DMS153 (cell line): ENCODE measurements around the gene MIB2.
"Not testable (repeated sequence)": the region's sequence is repeated elsewhere in the genome, so short reads cannot be mapped to it uniquely, and the experiment has no call there.

Source experiments
- DNase-seq: peaks from one replicate; lab custom pipeline; 2025; lab: John Stamatoyannopoulos, UW

Gene MIB2

GRCh38 chr1:1615256-1616044 lies at the start of gene MIB2:
Gene MIB2, plus strand, starts transcription at chr1:1615500. Its CDS starts 7,953 bp downstream, at chr1:1623453.
- DNase-seq: peak; percentile 99

- DNase-seq: no peak
Observed at GRCh38 chr1:1567152-1567875, 48.0 kb upstream of the MIB2 start.

- no peak for DNase-seq
Observed at GRCh38 chr1:1567891-1568291, 47.4 kb upstream of the MIB2 start.

GRCh38 chr1:1569341-1569740 lies 46.0 kb upstream of the MIB2 start:
- DNase-seq: no peak

- peak; percentile 73 for DNase-seq
Observed at GRCh38 chr1:1573843-1574720, 41.2 kb upstream of the MIB2 start.

GRCh38 chr1:1574721-1575537 lies 40.4 kb upstream of the MIB2 start, which contains the start of gene SSU72:
Gene SSU72, minus strand, starts transcription at chr1:1574863. Its CDS starts 306 bp downstream, at chr1:1574557.
- DNase-seq: peak; percentile 93

GRCh38 chr1:1577367-1578011 lies 37.8 kb upstream of the MIB2 start:
- DNase-seq: no peak

GRCh38 chr1:1578371-1578940 lies 36.8 kb upstream of the MIB2 start:
- no peak for DNase-seq

- DNase-seq: no peak
Observed at GRCh38 chr1:1582585-1583346, 32.5 kb upstream of the MIB2 start.

GRCh38 chr1:1583347-1584010 lies 31.8 kb upstream of the MIB2 start:
- DNase-seq: no peak

GRCh38 chr1:1591452-1591851 lies 23.8 kb upstream of the MIB2 start:
- DNase-seq: no peak

GRCh38 chr1:1593834-1594601 lies 21.3 kb upstream of the MIB2 start:
- no peak for DNase-seq

- DNase-seq: peak; percentile 56
Observed at GRCh38 chr1:1594602-1595260, 20.6 kb upstream of the MIB2 start.

- not testable (repeated sequence) for DNase-seq
Observed at GRCh38 chr1:1595341-1595740, 20.0 kb upstream of the MIB2 start.

- no peak for DNase-seq
Observed at GRCh38 chr1:1596493-1597274, 18.6 kb upstream of the MIB2 start.

- no peak for DNase-seq
Observed at GRCh38 chr1:1597275-1597930, 17.9 kb upstream of the MIB2 start.
